ENCODE data around the gene CDCA5. TPM values are rescaled to one million over a fixed set of nuclear protein-coding genes. Genes with fewer than 3 reads are reported as not detected.
A peak's percentile ranks its signal among the peaks of the same experiment; 100 is the strongest.

Gene CDCA5
- total RNA-seq, 1 experiment from 2014 or later = 17.3 TPM

GRCh38 chr11:65085446-65085845 lies 1.6 kb upstream of the CDCA5 start:
- Mint-ChIP-seq H3K9me3 (ENCODE audit: unreplicated experiment) (no peaks in the 10 kb centered on the region), H3K4me1 (ENCODE audit: insufficient read depth, unreplicated experiment) (peaks cover 22% of the 10 kb centered on the region), H3K4me3 (ENCODE audit: unreplicated experiment) (peak overlapping the region; percentile 99), H3K27ac (ENCODE audit: low read depth, unreplicated experiment) (peak overlapping the region; percentile 99), H3K36me3 (ENCODE audit: insufficient read depth, unreplicated experiment) (peaks cover 36% of the 10 kb centered on the region), H3K27me3 (ENCODE audit: insufficient read depth, unreplicated experiment) (no peaks in the 10 kb centered on the region)
- POLR2A ChIA-PET = interaction anchor here (0.7 to 2.4 kb wide), 6 partner anchors 10 to 50 kb away, joined by 3 to 28 read pairs (median 4); partner anchors contain the start of genes SAC3D1, SYVN1, TM7SF2 and VPS51
- DNase-seq (ENCODE audit: unreplicated experiment) = no peak
- no peak for TF ChIP-seq CTCF (IDR thresholded peaks at IDR 0.05; ENCODE audit: unreplicated experiment)
- BruUV-seq (replicated peaks) = no TSS peak
- CTCF ChIA-PET = interaction anchor here (0.5 to 2.1 kb wide), 6 partner anchors 12 to 199 kb away, joined by 3 to 8 read pairs (median 3); no protein-coding TSS in a partner anchor
- intact Hi-C loops (cut with micrococcal nuclease) = no loop called here

- Mint-ChIP-seq H3K4me3 (ENCODE audit: unreplicated experiment) (peak overlapping the region; percentile 99), H3K36me3 (ENCODE audit: insufficient read depth, unreplicated experiment) (peaks cover 36% of the 10 kb centered on the region), H3K4me1 (ENCODE audit: insufficient read depth, unreplicated experiment) (peaks cover 22% of the 10 kb centered on the region), H3K27me3 (ENCODE audit: insufficient read depth, unreplicated experiment) (no peaks in the 10 kb centered on the region), H3K27ac (ENCODE audit: low read depth, unreplicated experiment) (peak overlapping the region; percentile 99), H3K9me3 (ENCODE audit: unreplicated experiment) (no peaks in the 10 kb centered on the region)
- no peak for TF ChIP-seq CTCF (IDR thresholded peaks at IDR 0.05; ENCODE audit: unreplicated experiment)
- CTCF ChIA-PET = interaction anchor here (0.5 to 2.1 kb wide), 5 partner anchors 13 to 198 kb away, joined by 3 to 8 read pairs (median 3); no protein-coding TSS in a partner anchor
- BruUV-seq (replicated peaks) = TSS peak; percentile 41
- DNase-seq (ENCODE audit: unreplicated experiment) = no peak
- POLR2A ChIA-PET = interaction anchor here (0.7 to 2.4 kb wide), 6 partner anchors 11 to 50 kb away, joined by 3 to 28 read pairs (median 4); partner anchors contain the start of genes SAC3D1, SYVN1, TM7SF2 and VPS51
- intact Hi-C loops (cut with micrococcal nuclease) = loop anchor here (5.0 kb wide), 2 partner anchors 42 to 57 kb away; partner anchors contain the start of genes SAC3D1 and SNX15
Measured at GRCh38 chr11:65084598-65085375, 947 bp upstream of the CDCA5 start.

- peak overlapping the region; percentile 99 for H3K27ac Mint-ChIP-seq (ENCODE audit: low read depth, unreplicated experiment)
- H3K4me1 Mint-ChIP-seq (ENCODE audit: insufficient read depth, unreplicated experiment) = peaks cover 32% of the 10 kb centered on the region
- TSS peak; percentile 54 for BruUV-seq (replicated peaks)
- no peaks in the 10 kb centered on the region for H3K27me3 Mint-ChIP-seq (ENCODE audit: insufficient read depth, unreplicated experiment)
- no peak for DNase-seq (ENCODE audit: unreplicated experiment)
- TF ChIP-seq CTCF (IDR thresholded peaks at IDR 0.05; ENCODE audit: unreplicated experiment) = no peak
- CTCF ChIA-PET = interaction anchor here (0.7 to 1.7 kb wide), 2 partner anchors 33 to 43 kb away, joined by 3 to 10 read pairs; partner anchors contain the start of gene SAC3D1
- H3K36me3 Mint-ChIP-seq (ENCODE audit: insufficient read depth, unreplicated experiment) = peaks cover 32% of the 10 kb centered on the region
- intact Hi-C loops (cut with micrococcal nuclease) = loop anchor here (5.0 kb wide), 2 partner anchors 41 to 56 kb away; partner anchors contain the start of genes SAC3D1 and SNX15
- H3K9me3 Mint-ChIP-seq (ENCODE audit: unreplicated experiment) = no peaks in the 10 kb centered on the region
- H3K4me3 Mint-ChIP-seq (ENCODE audit: unreplicated experiment) = peak overlapping the region; percentile 99
- POLR2A ChIA-PET = interaction anchor here (0.7 to 1.7 kb wide), 6 partner anchors 14 to 56 kb away, joined by 3 to 11 read pairs (median 4); partner anchors contain the start of genes FAU, MRPL49, SNX15 and ZNHIT2
Measured at GRCh38 chr11:65083134-65083833, 556 bp downstream of the CDCA5 start.

All from MCF 10A (cell line).